Astrocyte (in vitro differentiated cells and primary cell): ENCODE measurements around the gene HECTD4. TPM values are rescaled to one million over a fixed set of nuclear protein-coding genes. Genes with fewer than 3 reads are reported as not detected.
"Not testable (repeated sequence)": the region's sequence is repeated elsewhere in the genome, so short reads cannot be mapped to it uniquely, and the experiment has no call there.

ENCODE experiments used
- DNase-seq: peaks from one replicate; pipeline ENCODE4 v3.0.0-alpha.2; 2010; ENCODE audit warnings: low read depth
- FAIRE-seq: peaks from 2 replicates; lab custom pipeline; 2011; peaks lifted over from hg19 to GRCh38; lab: Jason Lieb, UNC
- H2AFZ ChIP-seq: 2 replicates; pipeline ENCODE4 v1.6.0; 2012; ENCODE audit warnings: low read depth, low read length, inconsistent platforms
- H3K27ac ChIP-seq: 2 replicates; pipeline ENCODE4 v1.5.1; 2011; ENCODE audit warnings: low read depth, low read length, inconsistent platforms
- H3K27me3 ChIP-seq: 2 replicates; pipeline ENCODE4 v1.6.0; 2011; ENCODE audit warnings: low read length, inconsistent platforms; ENCODE audit not compliant: insufficient read depth
- H3K36me3 ChIP-seq: 2 replicates; pipeline ENCODE4 v1.5.1; 2011; ENCODE audit warnings: low read length, inconsistent platforms; ENCODE audit not compliant: insufficient read depth
- H3K4me1 ChIP-seq: 2 replicates; pipeline ENCODE4 v1.5.1; 2011; ENCODE audit warnings: low read length, inconsistent platforms; ENCODE audit not compliant: insufficient read depth
- H3K4me2 ChIP-seq: 2 replicates; pipeline ENCODE4 v1.6.0; 2012; ENCODE audit warnings: low read length, inconsistent platforms
- H3K4me3 ChIP-seq: 2 replicates; pipeline ENCODE4 v1.5.1; 2011; ENCODE audit warnings: low read depth, mild to moderate bottlenecking, low read length, inconsistent platforms; ENCODE audit not compliant: insufficient read depth
- H3K79me2 ChIP-seq: 2 replicates; pipeline ENCODE4 v1.6.0; 2012; ENCODE audit warnings: mild to moderate bottlenecking, low read length, inconsistent platforms; ENCODE audit not compliant: insufficient read depth
- H3K9ac ChIP-seq: 2 replicates; pipeline ENCODE4 v1.6.0; 2012; ENCODE audit warnings: mild to moderate bottlenecking, low read length, inconsistent platforms
- H3K9me3 ChIP-seq: 2 replicates; pipeline ENCODE4 v1.5.1; 2012; ENCODE audit warnings: low read depth, mild to moderate bottlenecking, low read length, inconsistent platforms; ENCODE audit not compliant: insufficient read depth
- H4K20me1 ChIP-seq: 2 replicates; pipeline ENCODE4 v1.6.0; 2012; ENCODE audit warnings: low read length, inconsistent platforms; ENCODE audit not compliant: insufficient read depth
- H3K27ac Mint-ChIP-seq: one replicate; pipeline ENCODE4 v1.8.0; 2021; ENCODE audit warnings: mild to moderate bottlenecking, mixed read lengths; ENCODE audit not compliant: unreplicated experiment
- H3K27me3 Mint-ChIP-seq: one replicate; pipeline ENCODE4 v1.8.0; 2021; ENCODE audit warnings: low read depth, mixed read lengths; ENCODE audit not compliant: unreplicated experiment
- H3K36me3 Mint-ChIP-seq: one replicate; pipeline ENCODE4 v1.8.0; 2021; ENCODE audit warnings: low read depth, mixed read lengths; ENCODE audit not compliant: unreplicated experiment
- H3K4me1 Mint-ChIP-seq: one replicate; pipeline ENCODE4 v1.8.0; 2021; ENCODE audit warnings: low read depth, mixed read lengths; ENCODE audit not compliant: unreplicated experiment
- H3K4me3 Mint-ChIP-seq: one replicate; pipeline ENCODE4 v1.8.0; 2021; ENCODE audit warnings: mild to moderate bottlenecking, moderate library complexity, mixed read lengths; ENCODE audit not compliant: unreplicated experiment
- H3K9me3 Mint-ChIP-seq: one replicate; pipeline ENCODE4 v1.8.0; 2021; ENCODE audit warnings: mild to moderate bottlenecking, mixed read lengths; ENCODE audit not compliant: unreplicated experiment
- CTCF ChIP-seq: IDR thresholded peaks from 2 replicates; pipeline ENCODE4 v1.5.1; 2011; ENCODE audit warnings: low read depth, mild to moderate bottlenecking, inconsistent platforms, low read length, moderate library complexity; ENCODE audit not compliant: insufficient read depth
- EZH2 ChIP-seq: IDR thresholded peaks from 2 replicates; pipeline ENCODE4 v1.6.1; 2012; ENCODE audit warnings: mild to moderate bottlenecking, low read length, inconsistent platforms; ENCODE audit not compliant: insufficient read depth
- total RNA-seq: library from RNA; stranded (reverse); gene quantifications from 2 replicates; pipeline ENCODE4 v1.2.1, GENCODE V29; 2021

The HECTD4 gene
- total RNA-seq, 1 donor from 2014 or later, result 38.9 TPM

- Histone ChIP-seq H3K27ac (no peak overlapping the region), H3K79me2 (peaks cover 36% of the 10 kb centered on the region), H3K9me3 (no peaks in the 10 kb centered on the region), H2AFZ (peak overlapping the region; percentile 77), H3K4me3 (no peak overlapping the region), H4K20me1 (peaks cover 40% of the 10 kb centered on the region), H3K4me1 (peaks cover 11% of the 10 kb centered on the region), H3K4me2 (peak overlapping the region; percentile 88), H3K9ac (no peak overlapping the region), H3K36me3 (peaks cover 31% of the 10 kb centered on the region), H3K27me3 (no peaks in the 10 kb centered on the region)
- Mint-ChIP-seq H3K9me3 (no peaks in the 10 kb centered on the region), H3K4me3 (peak overlapping the region; percentile 99), H3K36me3 (peaks cover 12% of the 10 kb centered on the region), H3K27me3 (no peaks in the 10 kb centered on the region), H3K27ac (peak overlapping the region; percentile 99), H3K4me1 (peaks cover 18% of the 10 kb centered on the region)
- DNase-seq (no peak), FAIRE-seq (no peak)
- TF ChIP-seq CTCF (no peak), EZH2 (no peak)
Observed at GRCh38 chr12:112409906-112410244, 27.6 kb upstream of the HECTD4 start.

- Histone ChIP-seq H3K4me2 (peak within 1 kb of the TSS; percentile 88), H3K4me3 (peak within 1 kb of the TSS; percentile 99), H4K20me1 (peaks cover 46% of the 10 kb centered on the region), H3K4me1 (peaks cover 11% of the 10 kb centered on the region), H3K36me3 (peaks cover 37% of the 10 kb centered on the region), H3K9me3 (no peaks in the 10 kb centered on the region), H3K9ac (peak within 1 kb of the TSS; percentile 97), H2AFZ (peak within 1 kb of the TSS; percentile 77), H3K79me2 (peaks cover 36% of the 10 kb centered on the region), H3K27me3 (no peaks in the 10 kb centered on the region), H3K27ac (peak within 1 kb of the TSS; percentile 96)
- Mint-ChIP-seq H3K36me3 (peaks cover 17% of the 10 kb centered on the region), H3K4me3 (peak within 1 kb of the TSS; percentile 99), H3K27ac (peak within 1 kb of the TSS; percentile 99), H3K27me3 (no peaks in the 10 kb centered on the region), H3K4me1 (peaks cover 18% of the 10 kb centered on the region), H3K9me3 (no peaks in the 10 kb centered on the region)
- TF ChIP-seq CTCF (no peak), EZH2 (no peak)
- peak; percentile 91 for DNase-seq
- FAIRE-seq, result peak; percentile 50
Observed at GRCh38 chr12:112409064-112409905, 27.1 kb upstream of the HECTD4 start, which contains the start of gene RPL6. Gene RPL6, minus strand, starts transcription at chr12:112409605. Its CDS starts 949 bp downstream, at chr12:112408656.

GRCh38 chr12:112408621-112409020, 26.4 kb upstream of the HECTD4 start:
- H3K27ac ChIP-seq, result peak overlapping the region; percentile 96
- H3K36me3 ChIP-seq, result peaks cover 38% of the 10 kb centered on the region
- Mint-ChIP-seq H3K4me3 (peak overlapping the region; percentile 99), H3K27ac (peak overlapping the region; percentile 99), H3K9me3 (no peaks in the 10 kb centered on the region), H3K36me3 (peaks cover 17% of the 10 kb centered on the region), H3K4me1 (peaks cover 18% of the 10 kb centered on the region), H3K27me3 (no peaks in the 10 kb centered on the region)
- peak overlapping the region; percentile 77 for H2AFZ ChIP-seq
- peak overlapping the region; percentile 88 for H3K4me2 ChIP-seq
- H3K9ac ChIP-seq, result peak overlapping the region; percentile 97
- no peak for TF ChIP-seq CTCF
- no peak for TF ChIP-seq EZH2
- H3K79me2 ChIP-seq, result peaks cover 36% of the 10 kb centered on the region
- H3K9me3 ChIP-seq, result no peaks in the 10 kb centered on the region
- H3K4me3 ChIP-seq, result peak overlapping the region; percentile 99
- no peak for DNase-seq
- H4K20me1 ChIP-seq, result peaks cover 50% of the 10 kb centered on the region
- H3K27me3 ChIP-seq, result no peaks in the 10 kb centered on the region
- H3K4me1 ChIP-seq, result peaks cover 11% of the 10 kb centered on the region
- no peak for FAIRE-seq

GRCh38 chr12:112407683-112408082, 25.5 kb upstream of the HECTD4 start:
- Histone ChIP-seq H3K79me2 (peaks cover 36% of the 10 kb centered on the region), H3K4me3 (peak overlapping the region; percentile 99), H3K4me2 (peak overlapping the region; percentile 88), H3K4me1 (peaks cover 11% of the 10 kb centered on the region), H3K9ac (peak overlapping the region; percentile 97), H4K20me1 (peaks cover 50% of the 10 kb centered on the region), H3K36me3 (peaks cover 38% of the 10 kb centered on the region)
- H3K27me3 ChIP-seq, FAIRE-seq, H3K9me3 Mint-ChIP-seq, H3K27me3 Mint-ChIP-seq, DNase-seq, H2AFZ ChIP-seq, H3K9me3 ChIP-seq, H3K27ac ChIP-seq: not testable (repeated sequence)
- Mint-ChIP-seq H3K27ac (peak overlapping the region; percentile 50), H3K36me3 (peaks cover 17% of the 10 kb centered on the region), H3K4me3 (peak overlapping the region; percentile 99), H3K4me1 (peaks cover 18% of the 10 kb centered on the region)
